CD4-positive, alpha-beta T cell treated with Interleukin-4 for 1 hour (primary cell): Measurements from ENCODE around the gene PSAPL1.
A peak's percentile ranks its signal among the peaks of the same experiment; 100 is the strongest.
"Not testable (repeated sequence)": the region's sequence is repeated elsewhere in the genome, so short reads cannot be mapped to it uniquely, and the experiment has no call there.

Experiments
- DNase-seq, 2 donors: peaks; one replicate each; pipeline ENCODE4 v3.0.0-alpha.2; 2020 to 2022

Gene PSAPL1

GRCh38 chr4:7457201-7458065 is 22.7 kb upstream of the PSAPL1 start:
- DNase-seq, result no peak

DNA sequence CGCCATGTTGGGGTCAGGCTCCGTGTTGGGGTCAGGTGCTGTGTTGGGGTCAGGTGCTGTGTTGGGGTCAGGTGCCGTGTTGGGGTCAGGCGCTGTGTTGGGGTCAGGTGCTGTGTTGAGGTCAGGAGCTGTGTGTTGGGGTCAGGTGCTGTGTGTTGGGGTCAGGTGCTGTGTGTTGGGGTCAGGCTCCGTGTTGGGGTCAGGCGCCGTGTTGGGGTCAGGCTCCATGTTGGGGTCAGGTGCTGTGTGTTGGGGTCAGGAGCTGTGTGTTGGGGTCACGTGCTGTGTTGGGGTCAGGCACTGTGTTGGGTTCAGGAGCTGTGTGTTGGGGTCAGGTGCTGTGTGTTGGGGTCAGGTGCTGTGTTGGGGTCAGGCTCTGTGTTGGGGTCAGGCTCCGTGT is 18.1 kb upstream of the PSAPL1 start:
- DNase-seq, result not testable (repeated sequence)

- DNase-seq, result no peak
These were observed 17.1 kb upstream of the PSAPL1 start for GRCh38 chr4:7451800-7452199.

- no peak for DNase-seq
These were observed 16.7 kb upstream of the PSAPL1 start for GRCh38 chr4:7451434-7451789.

DNA sequence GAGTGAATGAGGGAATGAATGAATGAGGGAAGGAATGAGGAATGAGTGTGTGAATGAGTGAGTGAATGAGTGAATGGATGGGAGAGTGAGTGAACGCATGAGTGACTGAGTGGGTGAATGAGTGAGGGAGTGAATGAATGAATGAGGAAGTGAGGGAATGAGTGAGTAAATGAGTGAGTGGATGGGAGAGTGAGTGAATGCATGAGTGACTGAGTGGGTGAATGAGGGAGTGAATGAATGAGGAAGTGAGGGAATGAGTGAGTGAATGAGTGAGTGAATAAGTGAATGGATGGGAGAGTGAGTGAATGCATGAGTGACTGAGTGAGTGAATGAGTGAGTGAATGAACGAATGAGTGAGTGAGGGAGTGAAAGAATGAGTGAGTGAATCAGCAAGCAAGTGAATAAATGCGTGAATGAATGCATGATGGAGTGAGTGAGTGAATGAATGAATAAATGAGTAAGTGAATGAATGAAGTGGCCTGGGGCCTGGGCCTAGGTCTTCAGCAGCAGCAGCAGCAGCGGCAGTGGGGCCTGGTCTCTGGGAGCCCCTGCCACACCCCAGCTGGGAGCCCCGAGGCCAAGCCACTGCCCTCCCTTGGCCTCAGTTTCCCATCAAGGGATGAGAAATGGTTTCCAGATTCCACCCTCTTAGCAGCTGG is 16.2 kb upstream of the PSAPL1 start:
- no peak for DNase-seq

GRCh38 chr4:7448036-7448435 is 13.3 kb upstream of the PSAPL1 start:
- no peak for DNase-seq

GRCh38 chr4:7447236-7447635 is 12.5 kb upstream of the PSAPL1 start:
- no peak for DNase-seq

DNA sequence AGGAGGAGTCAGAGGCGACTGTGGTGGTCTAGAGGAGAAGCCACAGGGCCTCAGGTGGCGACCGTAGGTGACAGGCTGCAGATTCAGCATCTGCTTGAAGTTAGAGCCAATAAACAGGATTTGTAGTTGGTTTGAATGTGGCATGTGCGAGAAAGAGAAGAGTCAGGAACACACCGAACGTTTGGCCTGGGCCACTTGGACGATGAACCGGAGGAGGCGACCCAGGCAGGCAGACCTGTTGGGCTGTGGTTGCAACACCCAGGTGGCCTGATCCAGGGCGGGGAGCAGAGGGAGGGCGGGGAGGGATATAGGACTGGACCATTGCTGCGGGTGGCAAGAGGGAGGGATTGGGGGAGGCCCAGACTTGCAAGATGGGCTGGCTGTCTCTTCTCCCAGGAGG is 10.0 kb upstream of the PSAPL1 start:
- no peak for DNase-seq

GRCh38 chr4:7444314-7444713 is 9.6 kb upstream of the PSAPL1 start:
- no peak for DNase-seq

DNA sequence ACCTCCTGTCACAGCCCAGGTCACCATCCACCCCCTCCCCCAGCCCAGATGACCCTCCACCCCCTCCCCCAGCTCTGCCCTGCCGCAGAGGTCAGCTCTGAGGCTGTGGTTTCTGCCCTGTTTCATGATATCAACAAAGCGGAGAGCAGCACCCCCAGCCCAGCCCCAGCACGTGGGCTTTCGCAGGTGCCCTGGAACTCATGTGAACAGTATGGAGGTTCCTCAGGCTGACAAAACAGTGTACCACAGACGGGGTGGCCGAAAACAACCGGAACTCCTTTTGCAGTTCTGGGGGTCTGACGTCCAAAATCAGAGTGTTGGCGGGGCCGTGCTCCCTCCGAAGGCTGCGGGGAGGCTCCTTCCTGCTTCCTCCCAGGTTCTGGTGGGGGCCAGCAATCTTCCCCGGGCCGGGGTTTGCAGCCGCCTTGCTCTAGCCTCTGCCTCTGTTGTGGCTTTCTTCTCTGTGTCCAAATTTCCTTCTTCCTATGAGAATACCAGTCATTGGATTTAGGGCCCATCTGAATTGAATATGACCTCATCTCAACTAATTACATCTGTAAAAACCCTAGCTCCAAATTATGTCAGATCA is 7.9 kb upstream of the PSAPL1 start:
- DNase-seq, result no peak

GRCh38 chr4:7441201-7441600 is 6.5 kb upstream of the PSAPL1 start:
- no peak for DNase-seq

DNA sequence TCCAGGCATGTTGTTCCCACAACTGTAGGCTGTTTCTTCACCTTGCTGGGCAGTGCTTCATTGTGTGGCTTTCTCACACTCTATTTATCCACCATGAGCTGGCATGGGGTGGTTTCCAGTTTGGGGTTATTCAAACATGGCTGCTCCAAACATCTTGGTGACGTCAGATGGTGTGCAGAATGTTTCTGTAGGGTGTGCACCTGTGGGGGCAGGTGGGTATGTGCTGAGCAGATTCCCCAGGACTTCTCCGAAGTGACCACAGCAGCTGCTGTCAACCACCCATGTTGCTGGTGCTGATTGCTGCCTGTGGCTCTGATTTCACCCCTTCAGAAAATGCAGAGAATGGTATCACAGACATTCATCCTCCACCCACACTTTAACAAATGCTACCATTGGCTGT is 5.0 kb upstream of the PSAPL1 start:
- DNase-seq, result no peak

DNA sequence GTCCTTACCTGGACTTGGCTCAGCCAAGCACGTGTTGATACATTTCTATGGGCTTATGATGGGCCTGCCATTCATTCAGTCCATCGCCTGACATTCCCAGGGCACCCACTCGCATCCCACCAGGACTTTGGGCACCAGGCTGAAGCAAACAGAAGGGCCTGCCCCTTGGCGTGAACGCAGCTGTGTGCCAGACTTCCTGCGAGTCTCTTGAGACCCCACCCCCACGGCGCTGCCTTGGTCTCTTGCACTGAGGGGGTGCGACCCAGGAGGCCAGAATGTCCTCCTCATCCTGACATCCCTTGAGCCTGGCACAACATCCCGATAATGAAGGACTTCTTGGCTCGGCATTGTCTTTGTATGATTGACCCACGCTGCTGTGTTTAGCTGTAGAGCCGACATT is 1.5 kb upstream of the PSAPL1 start:
- DNase-seq, result no peak

GRCh38 chr4:7435471-7436061 is 836 bp upstream of the PSAPL1 start:
- DNase-seq, result peak in 1 of 2 donors; percentile 2

GRCh38 chr4:7434141-7434765 is 477 bp downstream of the PSAPL1 start:
- no peak for DNase-seq

GRCh38 chr4:7433376-7434140 is 1.2 kb downstream of the PSAPL1 start:
- no peak for DNase-seq

DNA sequence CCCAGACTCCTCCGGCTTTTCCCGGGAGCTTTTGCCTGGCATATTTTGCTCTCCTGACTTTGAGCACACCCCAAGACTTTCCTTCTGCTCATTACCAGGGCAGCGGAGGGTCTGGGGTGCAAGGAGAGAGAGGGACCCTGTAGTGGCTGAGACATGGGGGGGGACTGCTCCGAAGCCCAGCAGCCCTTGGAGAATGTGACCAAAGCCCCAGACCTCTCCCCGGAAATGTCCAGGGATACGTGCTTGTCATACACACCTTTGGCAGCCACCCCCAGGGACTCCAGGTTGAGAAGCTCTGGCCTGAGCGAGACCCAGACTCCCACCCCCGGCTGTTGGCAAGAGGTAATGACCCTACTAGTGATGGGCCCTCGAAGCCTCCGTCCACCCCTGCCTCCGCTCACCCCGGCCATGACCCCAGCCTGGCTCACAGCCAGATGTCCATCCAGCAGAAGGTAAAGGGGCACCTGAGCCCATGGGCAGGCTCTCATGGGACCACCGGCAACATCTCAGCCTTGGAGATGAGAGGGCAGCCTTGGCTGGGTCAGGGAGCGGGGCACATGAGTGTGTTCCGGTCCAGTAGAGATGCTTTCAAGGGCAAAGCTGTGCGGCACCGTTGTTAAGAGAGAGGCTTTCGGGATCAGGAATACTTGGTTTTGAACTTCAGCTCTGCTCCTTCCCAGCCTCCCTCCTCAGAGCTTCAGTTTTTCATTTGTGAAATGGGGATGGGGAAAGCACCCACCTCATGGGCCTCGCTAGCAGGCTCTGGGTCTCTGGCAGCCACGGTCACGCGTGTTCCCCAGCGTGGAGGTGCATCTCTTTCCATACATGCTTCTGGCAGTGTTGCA is 2.0 kb downstream of the PSAPL1 start:
- DNase-seq, result no peak

DNA sequence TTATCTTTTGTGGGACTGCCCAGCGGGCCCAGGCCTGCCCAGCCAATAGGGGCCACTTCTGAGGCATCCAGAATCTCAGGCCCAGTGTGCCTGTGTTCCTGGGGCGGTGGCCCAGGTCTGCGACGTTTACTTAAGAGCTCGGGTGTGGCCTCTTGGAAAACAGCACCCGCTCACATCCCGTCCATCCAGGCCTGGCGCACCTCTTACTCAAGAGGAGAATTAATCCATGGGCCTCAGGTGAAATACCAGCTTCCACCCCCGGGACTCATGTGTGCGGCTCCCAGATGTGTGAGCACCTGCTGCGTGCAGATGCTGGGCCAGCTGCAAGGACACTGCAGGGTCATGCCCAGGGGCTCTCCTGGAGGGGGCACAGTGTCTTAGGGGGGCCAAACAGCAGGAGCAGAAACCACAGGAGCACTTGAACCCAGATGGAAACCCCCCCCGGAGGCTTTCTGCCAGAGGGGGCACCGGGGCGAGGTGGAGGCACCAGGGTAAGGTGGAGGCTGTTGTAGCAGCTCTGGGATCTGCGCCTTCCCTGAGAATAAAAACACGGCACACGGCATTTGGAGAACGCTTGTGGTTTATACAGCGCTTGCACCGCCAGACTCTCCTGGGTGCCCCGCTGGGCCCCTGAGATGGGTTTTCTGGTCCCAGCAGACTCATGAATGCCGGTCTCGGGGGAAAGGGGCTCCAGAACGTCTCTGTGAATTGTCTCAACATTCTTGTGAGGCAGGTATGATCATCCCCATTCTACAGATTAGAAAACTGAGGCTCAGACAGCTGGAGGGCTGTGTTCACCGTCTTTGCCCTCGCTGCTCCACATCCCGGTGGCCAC is 2.8 kb downstream of the PSAPL1 start:
- no peak for DNase-seq

DNA sequence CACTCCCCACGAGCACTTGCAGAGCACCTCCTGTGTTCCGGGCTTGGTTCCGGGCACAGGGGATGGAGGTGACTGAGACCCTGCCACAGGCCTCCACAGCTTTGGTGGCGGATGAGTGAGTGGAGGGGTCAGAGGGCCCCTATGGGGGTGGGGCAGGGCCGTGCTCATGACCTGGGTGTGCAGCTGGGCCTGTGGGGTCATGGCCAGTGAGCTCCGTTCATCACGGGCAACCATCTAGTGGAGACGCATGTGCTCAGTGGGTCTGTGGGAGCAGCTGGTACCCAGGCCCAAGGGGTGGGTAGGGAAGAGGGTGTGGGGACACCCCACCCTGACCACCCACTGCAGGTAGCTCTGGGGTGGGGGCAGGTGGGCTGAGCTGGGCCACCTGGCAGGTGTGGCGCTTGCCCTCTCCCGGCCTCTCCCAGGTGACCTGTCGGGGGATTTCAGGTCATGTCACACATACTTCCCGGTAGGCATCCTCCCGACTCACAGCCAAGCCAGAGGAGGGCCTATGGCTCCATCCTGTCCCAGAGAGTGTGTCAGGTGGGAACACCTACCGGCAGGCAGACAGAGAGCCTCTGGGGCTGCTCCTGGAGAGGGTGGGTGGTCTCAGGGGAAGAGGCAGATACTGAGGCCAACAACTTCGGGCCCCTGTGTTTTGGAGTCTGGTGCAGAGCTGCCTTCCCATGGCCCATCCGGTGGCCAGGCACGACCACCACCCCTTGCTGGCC is 3.6 kb downstream of the PSAPL1 start:
- DNase-seq, result no peak
